ENCODE measurements around the gene SCUBE1. TPM values are rescaled to one million over a fixed set of nuclear protein-coding genes. Genes with fewer than 3 reads are reported as not detected.

The SCUBE1 gene
- total RNA-seq, 1 experiment from 2014 or later: 3.9 TPM

DNA sequence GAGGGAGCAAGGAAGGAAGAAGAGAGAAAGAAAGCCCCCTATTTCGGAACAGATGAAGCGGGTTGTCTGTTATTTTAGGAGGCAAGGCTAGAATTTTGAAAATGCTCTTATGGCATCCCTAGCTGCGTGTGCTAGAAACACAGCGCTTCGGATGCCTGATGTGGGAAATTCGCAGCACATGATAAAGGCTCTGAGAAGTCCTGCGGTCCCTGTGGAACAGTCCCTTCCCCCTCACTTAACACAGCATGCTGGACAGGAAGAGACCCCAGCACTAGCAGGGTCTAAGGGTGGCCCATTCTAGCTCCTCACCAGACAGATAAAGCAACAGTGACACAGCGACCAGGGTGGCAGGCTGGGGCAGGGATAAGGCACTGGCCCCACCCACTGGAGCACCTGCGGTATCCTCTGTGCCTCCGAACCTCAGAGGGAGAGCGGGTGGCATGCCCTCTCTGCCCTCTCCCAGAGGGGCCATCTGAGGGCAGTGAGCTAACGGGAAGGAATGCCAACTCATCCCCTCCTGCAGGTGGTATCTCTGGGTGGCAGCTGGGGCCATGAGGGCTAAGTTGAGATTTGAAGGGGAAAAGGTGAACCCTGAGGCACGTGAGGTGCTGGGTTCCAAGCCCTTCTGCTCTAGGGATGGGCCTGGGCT lies 75.7 kb downstream of the SCUBE1 start:
- Histone ChIP-seq H2AFZ (ENCODE audit: low read depth, low read length, poor library complexity, severe bottlenecking) (no peak overlapping the region), H3K4me1 (ENCODE audit: control insufficient read depth in 1 of 2, insufficient read depth in 2 of 2, low read length in 2 of 2) (peaks cover 20 to 27% of the 10 kb centered on the region in 2 experiments), H3K9me2 (ENCODE audit: insufficient read depth) (no peaks in the 10 kb centered on the region), H4K20me1 (ENCODE audit: insufficient read depth) (no peaks in the 10 kb centered on the region), H3K27me3 (ENCODE audit: insufficient read depth, low read length) (no peaks in the 10 kb centered on the region), H3K9me3 (ENCODE audit: control insufficient read depth in 1 of 2, insufficient read depth in 1 of 2, low read depth in 1 of 2, low read length in 2 of 2) (no peaks in the 10 kb centered on the region), H3K36me3 (ENCODE audit: control insufficient read depth in 1 of 2, insufficient read depth in 2 of 2, low read length in 2 of 2) (no peaks in the 10 kb centered on the region), H3K27ac (ENCODE audit: low read depth, low read length) (no peak overlapping the region), H3K79me2 (ENCODE audit: insufficient read depth, low read length) (no peaks in the 10 kb centered on the region), H3K4me2 (ENCODE audit: low read length) (no peak overlapping the region), H3K9ac (ENCODE audit: low read length) (no peak overlapping the region), H3K4me3 (replicated peaks in 1 of 2; ENCODE audit: low read depth in 1 of 2, low read length in 2 of 2) (no peak overlapping the region)
- RAD21 ChIA-PET (ENCODE audit: low non-redundant PET in 1 of 2, low total read pairs in 2 of 2, uncharacterized antibody in 2 of 2, unreplicated experiment in 2 of 2): no interaction called here
- intact Hi-C loops (cut with micrococcal nuclease): no loop called here
- CTCF ChIA-PET: interaction anchor here (1.3 kb wide), 1 partner anchor 79 kb away, joined by 4 read pairs; no protein-coding TSS in a partner anchor
- no TSS peak for BruUV-seq (replicated peaks)
- TF ChIP-seq EZH2 (IDR thresholded peaks at IDR 0.05): no peak
- TF ChIP-seq, protein P1, sequence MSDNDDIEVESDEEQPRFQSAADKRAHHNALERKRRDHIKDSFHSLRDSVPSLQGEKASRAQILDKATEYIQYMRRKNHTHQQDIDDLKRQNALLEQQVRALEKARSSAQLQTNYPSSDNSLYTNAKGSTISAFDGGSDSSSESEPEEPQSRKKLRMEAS (IDR thresholded peaks at IDR 0.05): no peak
- TF ChIP-seq RAD21 (IDR thresholded peaks at IDR 0.05; ENCODE audit: low read depth): no peak
- TF ChIP-seq ELF1 (IDR thresholded peaks at IDR 0.05; ENCODE audit: borderline replicate concordance, low read depth): no peak
- TF ChIP-seq SRF (IDR thresholded peaks at IDR 0.05; ENCODE audit: low read depth): no peak
- no peak for TF ChIP-seq EZH2phosphoT487 (IDR thresholded peaks at IDR 0.05; ENCODE audit: borderline replicate concordance)
- no peak for TF ChIP-seq POLR2A (IDR thresholded peaks at IDR 0.05; ENCODE audit: borderline replicate concordance, extremely low read depth, insufficient read depth, insufficient read length)
- no peak for TF ChIP-seq YY1 (IDR thresholded peaks at IDR 0.05; ENCODE audit: extremely low read depth, insufficient replicate concordance, low read depth, low read length)
- no peak for TF ChIP-seq POLR2AphosphoS5 (IDR thresholded peaks at IDR 0.05; ENCODE audit: low read depth, low read length)
- no peak for TF ChIP-seq FOSL1 (IDR thresholded peaks at IDR 0.05; ENCODE audit: low read depth)
- TF ChIP-seq, protein P2, sequence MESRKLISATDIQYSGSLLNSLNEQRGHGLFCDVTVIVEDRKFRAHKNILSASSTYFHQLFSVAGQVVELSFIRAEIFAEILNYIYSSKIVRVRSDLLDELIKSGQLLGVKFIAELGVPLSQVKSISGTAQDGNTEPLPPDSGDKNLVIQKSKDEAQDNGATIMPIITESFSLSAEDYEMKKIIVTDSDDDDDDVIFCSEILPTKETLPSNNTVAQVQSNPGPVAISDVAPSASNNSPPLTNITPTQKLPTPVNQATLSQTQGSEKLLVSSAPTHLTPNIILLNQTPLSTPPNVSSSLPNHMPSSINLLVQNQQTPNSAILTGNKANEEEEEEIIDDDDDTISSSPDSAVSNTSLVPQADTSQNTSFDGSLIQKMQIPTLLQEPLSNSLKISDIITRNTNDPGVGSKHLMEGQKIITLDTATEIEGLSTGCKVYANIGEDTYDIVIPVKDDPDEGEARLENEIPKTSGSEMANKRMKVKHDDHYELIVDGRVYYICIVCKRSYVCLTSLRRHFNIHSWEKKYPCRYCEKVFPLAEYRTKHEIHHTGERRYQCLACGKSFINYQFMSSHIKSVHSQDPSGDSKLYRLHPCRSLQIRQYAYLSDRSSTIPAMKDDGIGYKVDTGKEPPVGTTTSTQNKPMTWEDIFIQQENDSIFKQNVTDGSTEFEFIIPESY (IDR thresholded peaks at IDR 0.05; ENCODE audit: extremely low read depth, insufficient replicate concordance, low read length): no peak
- TF ChIP-seq, protein P3, sequence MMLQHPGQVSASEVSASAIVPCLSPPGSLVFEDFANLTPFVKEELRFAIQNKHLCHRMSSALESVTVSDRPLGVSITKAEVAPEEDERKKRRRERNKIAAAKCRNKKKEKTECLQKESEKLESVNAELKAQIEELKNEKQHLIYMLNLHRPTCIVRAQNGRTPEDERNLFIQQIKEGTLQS (IDR thresholded peaks at IDR 0.05): no peak
- TF ChIP-seq CBX3 (IDR thresholded peaks at IDR 0.05; ENCODE audit: low read depth): no peak
- no peak for TF ChIP-seq JUND (IDR thresholded peaks at IDR 0.05)
- TF ChIP-seq ZFX (IDR thresholded peaks at IDR 0.05): no peak
- no peak for TF ChIP-seq EGR1 (IDR thresholded peaks at IDR 0.05; ENCODE audit: low read depth)
- no peak for TF ChIP-seq ZNF274 (IDR thresholded peaks at IDR 0.05; ENCODE audit: low read depth, low read length)
- no peak for TF ChIP-seq TCF7L2 (IDR thresholded peaks at IDR 0.05; ENCODE audit: borderline replicate concordance, extremely low read depth, insufficient read depth, insufficient read length)
- TF ChIP-seq, protein P4, sequence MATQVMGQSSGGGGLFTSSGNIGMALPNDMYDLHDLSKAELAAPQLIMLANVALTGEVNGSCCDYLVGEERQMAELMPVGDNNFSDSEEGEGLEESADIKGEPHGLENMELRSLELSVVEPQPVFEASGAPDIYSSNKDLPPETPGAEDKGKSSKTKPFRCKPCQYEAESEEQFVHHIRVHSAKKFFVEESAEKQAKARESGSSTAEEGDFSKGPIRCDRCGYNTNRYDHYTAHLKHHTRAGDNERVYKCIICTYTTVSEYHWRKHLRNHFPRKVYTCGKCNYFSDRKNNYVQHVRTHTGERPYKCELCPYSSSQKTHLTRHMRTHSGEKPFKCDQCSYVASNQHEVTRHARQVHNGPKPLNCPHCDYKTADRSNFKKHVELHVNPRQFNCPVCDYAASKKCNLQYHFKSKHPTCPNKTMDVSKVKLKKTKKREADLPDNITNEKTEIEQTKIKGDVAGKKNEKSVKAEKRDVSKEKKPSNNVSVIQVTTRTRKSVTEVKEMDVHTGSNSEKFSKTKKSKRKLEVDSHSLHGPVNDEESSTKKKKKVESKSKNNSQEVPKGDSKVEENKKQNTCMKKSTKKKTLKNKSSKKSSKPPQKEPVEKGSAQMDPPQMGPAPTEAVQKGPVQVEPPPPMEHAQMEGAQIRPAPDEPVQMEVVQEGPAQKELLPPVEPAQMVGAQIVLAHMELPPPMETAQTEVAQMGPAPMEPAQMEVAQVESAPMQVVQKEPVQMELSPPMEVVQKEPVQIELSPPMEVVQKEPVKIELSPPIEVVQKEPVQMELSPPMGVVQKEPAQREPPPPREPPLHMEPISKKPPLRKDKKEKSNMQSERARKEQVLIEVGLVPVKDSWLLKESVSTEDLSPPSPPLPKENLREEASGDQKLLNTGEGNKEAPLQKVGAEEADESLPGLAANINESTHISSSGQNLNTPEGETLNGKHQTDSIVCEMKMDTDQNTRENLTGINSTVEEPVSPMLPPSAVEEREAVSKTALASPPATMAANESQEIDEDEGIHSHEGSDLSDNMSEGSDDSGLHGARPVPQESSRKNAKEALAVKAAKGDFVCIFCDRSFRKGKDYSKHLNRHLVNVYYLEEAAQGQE (IDR thresholded peaks at IDR 0.05; ENCODE audit: low read depth): no peak
- TF ChIP-seq SIN3A (IDR thresholded peaks at IDR 0.05; ENCODE audit: low read depth): no peak
- POLR2A ChIA-PET: no interaction called here
- DNase-seq (ENCODE audit: low read depth, low spot score): no peak
- ATAC-seq: no peak

All from HCT116 (cell line).